HTR-8/SVneo (cell line): ENCODE measurements around the gene GPR176.
A peak's percentile ranks its signal among the peaks of the same experiment; 100 is the strongest.
"Not testable (repeated sequence)": the region's sequence is repeated elsewhere in the genome, so short reads cannot be mapped to it uniquely, and the experiment has no call there.

ENCODE experiments used
- DNase-seq: peaks from one replicate; pipeline ENCODE4 v3.0.0; 2011; ENCODE audit warnings: low spot score, mixed read lengths; ENCODE audit not compliant: insufficient read length
- FAIRE-seq: peaks from 2 replicates; lab custom pipeline; 2011; peaks lifted over from hg19 to GRCh38; lab: Jason Lieb, UNC

The GPR176 gene

GRCh38 chr15:39896101-39896500 is 24.0 kb downstream of the GPR176 start:
- no peak for DNase-seq
- FAIRE-seq = no peak

GRCh38 chr15:39893051-39893450 is 27.0 kb downstream of the GPR176 start:
- DNase-seq, FAIRE-seq: not testable (repeated sequence)

- FAIRE-seq (no peak), DNase-seq (no peak)
These were observed 27.6 kb downstream of the GPR176 start for GRCh38 chr15:39892418-39892817.

- DNase-seq (no peak), FAIRE-seq (no peak)
These were observed 29.4 kb downstream of the GPR176 start for GRCh38 chr15:39890621-39891020.

GRCh38 chr15:39889601-39890000 is 30.5 kb downstream of the GPR176 start:
- no peak for DNase-seq
- no peak for FAIRE-seq

- DNase-seq (no peak), FAIRE-seq (no peak)
These were observed 31.3 kb downstream of the GPR176 start for GRCh38 chr15:39888809-39889208.

GRCh38 chr15:39888243-39888642 is 31.8 kb downstream of the GPR176 start:
- FAIRE-seq (no peak), DNase-seq (no peak)

GRCh38 chr15:39887832-39888231 is 32.2 kb downstream of the GPR176 start:
- DNase-seq = peak; percentile 39
- FAIRE-seq = no peak

GRCh38 chr15:39887211-39887610 is 32.9 kb downstream of the GPR176 start:
- DNase-seq (no peak), FAIRE-seq (no peak)

- DNase-seq (no peak), FAIRE-seq (no peak)
These were observed 33.6 kb downstream of the GPR176 start for GRCh38 chr15:39886418-39886817.

- DNase-seq (no peak), FAIRE-seq (no peak)
These were observed 34.8 kb downstream of the GPR176 start for GRCh38 chr15:39885099-39885777.

GRCh38 chr15:39884351-39884750 is 35.7 kb downstream of the GPR176 start:
- no peak for FAIRE-seq
- DNase-seq = no peak

- no peak for DNase-seq
These were observed 37.5 kb downstream of the GPR176 start for GRCh38 chr15:39882602-39883001.

GRCh38 chr15:39881790-39882189 is 38.3 kb downstream of the GPR176 start:
- FAIRE-seq (no peak), DNase-seq (no peak)

More at GRCh38 chr15:39882602-39883001, 37.5 kb downstream of the GPR176 start:
- FAIRE-seq = no peak

- DNase-seq = no peak
- FAIRE-seq = no peak
These were observed 39.2 kb downstream of the GPR176 start for GRCh38 chr15:39880718-39881387.

- DNase-seq (no peak), FAIRE-seq (no peak)
These were observed 41.7 kb downstream of the GPR176 start for GRCh38 chr15:39878406-39878785.

- DNase-seq (peak; percentile 25), FAIRE-seq (no peak)
These were observed 45.0 kb downstream of the GPR176 start for GRCh38 chr15:39874890-39875549.

GRCh38 chr15:39873978-39874377 is 46.1 kb downstream of the GPR176 start:
- FAIRE-seq (no peak), DNase-seq (no peak)

GRCh38 chr15:39870537-39870936 is 49.5 kb downstream of the GPR176 start:
- FAIRE-seq (no peak), DNase-seq (no peak)

GRCh38 chr15:39869858-39870515 is 50.1 kb downstream of the GPR176 start:
- DNase-seq (no peak), FAIRE-seq (no peak)

- no peak for DNase-seq
- FAIRE-seq = no peak
These were observed 50.8 kb downstream of the GPR176 start for GRCh38 chr15:39869254-39869653.
